A673 (cell line): ENCODE data around the gene LMTK2.

Experiments used
- EZH2 ChIP-seq: fragments of 200-600 bp; sonication (generic); IDR thresholded peaks from 2 replicates; pipeline ENCODE4 v1.6.1; 2017; ENCODE audit warnings: borderline replicate concordance, low read depth, mild to moderate bottlenecking, mixed read lengths, antibody characterized with exemption, low read length; ENCODE audit not compliant: poor library complexity, severe bottlenecking
- TF ChIP-seq, protein P1 (sequence below): fragments of 300-800, 200-600 bp; sonication (generic); conservative IDR thresholded peaks from 2 replicates; pipeline ENCODE4 v1.5.1; 2017; ENCODE audit warnings: low read depth, mild to moderate bottlenecking, antibody characterized with exemption, low read length, moderate library complexity, mixed read lengths

DNA sequence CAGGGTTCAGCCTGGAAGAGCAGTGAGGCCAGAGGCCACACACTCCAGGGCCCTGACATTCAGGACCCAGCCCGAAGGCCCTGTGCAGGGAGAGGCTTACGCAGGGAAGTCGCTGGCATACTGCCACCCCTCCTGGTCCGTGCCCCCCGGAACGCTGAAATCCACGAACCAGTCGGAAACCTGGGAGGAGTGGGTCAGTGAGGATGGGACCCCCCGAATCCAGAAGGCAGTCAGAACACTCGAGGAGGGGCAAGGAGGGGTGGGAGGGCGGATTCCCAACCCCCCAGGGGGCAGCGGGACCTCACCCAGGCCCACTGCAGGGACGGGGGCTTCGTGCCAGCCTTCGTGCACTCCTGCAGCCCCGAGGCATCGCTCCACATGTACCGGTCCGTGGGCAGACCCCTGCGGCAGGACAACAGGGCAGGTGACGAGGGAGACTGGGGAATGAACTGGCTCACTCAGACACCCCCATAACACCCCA is 118.1 kb downstream of the LMTK2 start:
- no peak for TF ChIP-seq EZH2
- TF ChIP-seq, protein P1, sequence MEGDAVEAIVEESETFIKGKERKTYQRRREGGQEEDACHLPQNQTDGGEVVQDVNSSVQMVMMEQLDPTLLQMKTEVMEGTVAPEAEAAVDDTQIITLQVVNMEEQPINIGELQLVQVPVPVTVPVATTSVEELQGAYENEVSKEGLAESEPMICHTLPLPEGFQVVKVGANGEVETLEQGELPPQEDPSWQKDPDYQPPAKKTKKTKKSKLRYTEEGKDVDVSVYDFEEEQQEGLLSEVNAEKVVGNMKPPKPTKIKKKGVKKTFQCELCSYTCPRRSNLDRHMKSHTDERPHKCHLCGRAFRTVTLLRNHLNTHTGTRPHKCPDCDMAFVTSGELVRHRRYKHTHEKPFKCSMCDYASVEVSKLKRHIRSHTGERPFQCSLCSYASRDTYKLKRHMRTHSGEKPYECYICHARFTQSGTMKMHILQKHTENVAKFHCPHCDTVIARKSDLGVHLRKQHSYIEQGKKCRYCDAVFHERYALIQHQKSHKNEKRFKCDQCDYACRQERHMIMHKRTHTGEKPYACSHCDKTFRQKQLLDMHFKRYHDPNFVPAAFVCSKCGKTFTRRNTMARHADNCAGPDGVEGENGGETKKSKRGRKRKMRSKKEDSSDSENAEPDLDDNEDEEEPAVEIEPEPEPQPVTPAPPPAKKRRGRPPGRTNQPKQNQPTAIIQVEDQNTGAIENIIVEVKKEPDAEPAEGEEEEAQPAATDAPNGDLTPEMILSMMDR, result no peak
